ENCODE results near the gene SEMA5A. TPM values are rescaled to one million over a fixed set of nuclear protein-coding genes. Genes with fewer than 3 reads are reported as not detected.

The SEMA5A gene
- polyA plus RNA-seq (ENCODE audit: insufficient read length): 27.5 TPM

- peak; percentile 85 for DNase-seq
Measured at GRCh38 chr5:9545992-9546851, at the start of gene SEMA5A. Gene SEMA5A, minus strand, starts transcription at chr5:9546075. Its CDS starts 166,129 bp downstream, at chr5:9379946.

- no peak for DNase-seq
Measured at GRCh38 chr5:9594913-9595312, 49.0 kb upstream of the SEMA5A start.

GRCh38 chr5:9589049-9589835 lies 43.4 kb upstream of the SEMA5A start:
- DNase-seq: no peak

- no peak for DNase-seq
Measured at GRCh38 chr5:9588254-9588653, 42.4 kb upstream of the SEMA5A start.

GRCh38 chr5:9587135-9587534 lies 41.3 kb upstream of the SEMA5A start:
- no peak for DNase-seq

GRCh38 chr5:9582406-9582805 lies 36.5 kb upstream of the SEMA5A start:
- no peak for DNase-seq

- no peak for DNase-seq
Measured at GRCh38 chr5:9573796-9574195, 27.9 kb upstream of the SEMA5A start.

- DNase-seq: no peak
Measured at GRCh38 chr5:9572246-9572645, 26.4 kb upstream of the SEMA5A start.

- DNase-seq: no peak
Measured at GRCh38 chr5:9570876-9571275, 25.0 kb upstream of the SEMA5A start.

- DNase-seq: no peak
Measured at GRCh38 chr5:9567039-9567438, 21.2 kb upstream of the SEMA5A start.

GRCh38 chr5:9564752-9565151 lies 18.9 kb upstream of the SEMA5A start:
- no peak for DNase-seq

GRCh38 chr5:9562141-9562540 lies 16.3 kb upstream of the SEMA5A start:
- DNase-seq: no peak

GRCh38 chr5:9559965-9560364 lies 14.1 kb upstream of the SEMA5A start:
- DNase-seq: no peak

GRCh38 chr5:9558319-9558965 lies 12.6 kb upstream of the SEMA5A start:
- DNase-seq: no peak

- no peak for DNase-seq
Measured at GRCh38 chr5:9557696-9558095, 11.8 kb upstream of the SEMA5A start.

GRCh38 chr5:9555961-9556360 lies 10.1 kb upstream of the SEMA5A start:
- no peak for DNase-seq

- DNase-seq: no peak
Measured at GRCh38 chr5:9554122-9554521, 8.2 kb upstream of the SEMA5A start.

- DNase-seq: no peak
Measured at GRCh38 chr5:9553561-9553960, 7.7 kb upstream of the SEMA5A start.

GRCh38 chr5:9551567-9552537 lies 6.0 kb upstream of the SEMA5A start:
- no peak for DNase-seq

GRCh38 chr5:9549941-9550340 lies 4.1 kb upstream of the SEMA5A start:
- DNase-seq: no peak

GRCh38 chr5:9547122-9547947 lies 1.5 kb upstream of the SEMA5A start:
- peak; percentile 58 for DNase-seq

Measured in hindlimb muscle (tissue), 1 donor.